HG03571 (cell line): Measurements from ENCODE around the gene CNOT9.

ENCODE experiments used
- ATAC-seq: cut with Tn5 transposase; IDR thresholded peaks from one replicate; pipeline ENCODE4 v1.9.1; 2021; ENCODE audit not compliant: unreplicated experiment

The CNOT9 gene

DNA sequence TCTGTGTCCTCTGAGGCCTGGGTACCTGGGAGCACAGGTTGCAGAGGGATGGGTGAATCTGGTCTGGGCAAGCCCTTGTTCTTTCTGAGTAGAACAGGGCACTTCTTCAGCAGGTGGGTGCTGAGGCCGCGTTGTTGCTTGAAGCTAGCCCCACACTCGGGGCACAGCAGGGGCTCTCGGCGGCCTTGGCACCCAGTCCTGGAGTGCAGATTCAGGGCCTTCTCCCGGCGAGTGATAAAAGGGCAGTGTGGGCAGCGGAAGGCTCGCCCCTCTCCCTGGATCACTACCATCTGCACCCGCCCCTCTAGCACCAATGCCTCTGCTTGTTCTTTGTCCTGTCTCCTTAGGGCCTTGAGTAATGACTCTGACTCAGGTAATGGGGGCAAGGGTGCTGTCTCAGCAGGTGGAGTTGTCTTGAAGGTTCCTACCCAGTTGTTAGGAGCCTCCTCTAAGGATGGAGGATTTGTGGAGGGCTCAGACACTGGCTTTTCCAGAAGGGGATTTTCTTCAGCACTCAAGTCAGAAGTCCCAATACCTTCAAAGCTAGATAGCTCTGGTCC is 75.2 kb downstream of the CNOT9 start:
- ATAC-seq: no peak

DNA sequence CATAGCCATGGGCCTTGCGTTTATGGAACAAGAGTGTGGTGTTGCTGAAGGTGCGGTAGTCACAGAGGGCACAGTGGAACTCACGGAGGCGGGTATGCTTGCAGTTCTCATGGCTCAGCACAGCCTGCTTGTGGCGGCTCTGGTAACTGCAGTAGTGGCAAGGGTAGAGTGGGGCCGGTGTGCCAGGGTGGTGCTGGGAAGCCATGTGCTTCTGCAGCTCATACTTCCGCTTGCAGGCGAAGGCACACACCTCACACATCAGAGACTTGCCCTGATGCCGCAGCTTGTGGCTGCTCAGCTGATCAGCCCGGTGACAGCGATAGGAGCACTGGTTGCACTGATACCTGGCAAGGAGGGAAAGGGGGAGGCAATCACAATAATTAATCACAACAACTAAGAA is 76.1 kb downstream of the CNOT9 start:
- no peak for ATAC-seq

DNA sequence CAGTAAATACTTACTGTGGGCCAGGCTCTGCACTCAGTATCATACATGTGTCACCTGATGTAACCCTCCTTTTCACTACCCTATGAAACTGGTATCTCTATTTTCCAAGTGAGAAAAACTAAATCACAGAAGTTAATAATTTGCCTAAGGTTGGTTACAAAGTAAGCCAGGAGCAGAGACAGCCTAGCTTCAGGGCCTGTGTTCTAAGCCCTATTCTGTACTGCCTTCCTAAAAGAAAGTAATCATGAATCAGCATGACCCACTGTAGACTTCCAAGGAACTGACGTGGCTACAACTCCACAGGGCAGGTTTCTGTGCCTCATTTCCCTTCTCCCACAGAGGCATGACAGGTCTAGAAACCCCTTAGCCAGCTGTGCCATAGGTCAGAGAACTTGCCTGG is 76.5 kb downstream of the CNOT9 start:
- ATAC-seq: peak; percentile 74
